KG1 (cell line): ENCODE data around the gene ITGAX.
"Not testable (repeated sequence)": the region's sequence is repeated elsewhere in the genome, so short reads cannot be mapped to it uniquely, and the experiment has no call there.

Experiments
- DNase-seq: peaks from one replicate; lab custom pipeline; 2025; lab: John Stamatoyannopoulos, UW

Gene ITGAX

DNA sequence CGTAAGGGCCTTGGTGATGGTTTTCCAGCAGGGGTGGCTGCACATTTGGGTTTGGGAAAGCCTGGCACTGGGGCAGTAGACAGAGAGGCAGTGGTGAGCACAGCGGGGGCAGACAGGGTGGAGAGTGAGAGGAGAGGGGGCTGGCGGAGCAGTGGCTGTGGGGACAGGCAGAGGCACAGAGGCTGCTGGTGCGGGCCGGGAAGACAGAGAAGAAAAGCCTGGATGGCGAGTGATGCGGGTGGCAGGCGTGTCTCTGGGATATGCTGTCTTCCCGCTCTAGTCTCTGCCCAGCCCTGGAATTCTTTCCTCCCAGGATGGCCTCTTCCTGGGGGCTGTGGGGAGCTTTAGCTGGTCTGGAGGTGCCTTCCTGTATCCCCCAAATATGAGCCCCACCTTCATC is 55.1 kb downstream of the ITGAX start:
- DNase-seq = no peak

DNA sequence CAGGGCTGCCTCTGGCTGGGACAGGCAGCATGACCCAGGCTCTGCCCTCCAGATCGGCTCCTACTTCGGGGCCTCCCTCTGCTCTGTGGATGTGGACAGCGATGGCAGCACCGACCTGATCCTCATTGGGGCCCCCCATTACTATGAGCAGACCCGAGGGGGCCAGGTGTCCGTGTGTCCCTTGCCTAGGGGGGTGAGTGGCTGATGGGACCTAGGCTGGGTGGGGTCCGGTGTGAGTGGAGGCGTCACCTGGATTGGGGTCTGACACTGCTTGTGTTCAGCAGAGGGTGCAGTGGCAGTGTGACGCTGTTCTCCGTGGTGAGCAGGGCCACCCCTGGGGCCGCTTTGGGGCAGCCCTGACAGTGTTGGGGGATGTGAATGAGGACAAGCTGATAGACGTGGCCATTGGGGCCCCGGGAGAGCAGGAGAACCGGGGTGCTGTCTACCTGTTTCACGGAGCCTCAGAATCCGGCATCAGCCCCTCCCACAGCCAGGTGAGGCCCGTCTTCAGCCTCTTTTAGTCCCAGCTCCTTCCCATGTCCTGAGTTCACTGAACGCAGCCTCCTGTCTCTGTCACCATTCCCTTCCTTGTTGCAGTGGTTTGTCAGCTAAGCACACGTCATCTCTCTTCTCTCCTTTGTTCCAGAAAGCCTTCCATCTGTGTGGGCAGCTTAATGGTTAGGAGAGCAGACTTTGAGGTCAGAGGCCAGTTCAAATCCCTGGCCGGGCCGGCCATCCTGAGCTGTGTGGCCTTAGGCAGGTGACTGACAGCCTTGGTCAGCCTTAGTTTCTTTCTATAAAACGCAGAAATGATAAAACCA is 56.3 kb downstream of the ITGAX start:
- DNase-seq = no peak

DNA sequence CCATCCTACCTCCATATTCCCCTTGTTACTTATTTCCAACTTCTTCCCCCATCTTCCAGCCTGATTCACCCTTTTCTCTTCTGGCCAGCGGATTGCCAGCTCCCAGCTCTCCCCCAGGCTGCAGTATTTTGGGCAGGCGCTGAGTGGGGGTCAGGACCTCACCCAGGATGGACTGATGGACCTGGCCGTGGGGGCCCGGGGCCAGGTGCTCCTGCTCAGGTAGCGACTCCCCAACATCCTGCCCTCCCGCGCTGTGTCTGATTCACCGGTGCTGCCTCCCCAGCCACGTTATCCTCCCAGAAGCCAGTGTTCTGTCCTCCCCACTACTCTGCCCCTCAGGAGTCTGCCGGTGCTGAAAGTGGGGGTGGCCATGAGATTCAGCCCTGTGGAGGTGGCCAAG is 57.8 kb downstream of the ITGAX start:
- DNase-seq = no peak

DNA sequence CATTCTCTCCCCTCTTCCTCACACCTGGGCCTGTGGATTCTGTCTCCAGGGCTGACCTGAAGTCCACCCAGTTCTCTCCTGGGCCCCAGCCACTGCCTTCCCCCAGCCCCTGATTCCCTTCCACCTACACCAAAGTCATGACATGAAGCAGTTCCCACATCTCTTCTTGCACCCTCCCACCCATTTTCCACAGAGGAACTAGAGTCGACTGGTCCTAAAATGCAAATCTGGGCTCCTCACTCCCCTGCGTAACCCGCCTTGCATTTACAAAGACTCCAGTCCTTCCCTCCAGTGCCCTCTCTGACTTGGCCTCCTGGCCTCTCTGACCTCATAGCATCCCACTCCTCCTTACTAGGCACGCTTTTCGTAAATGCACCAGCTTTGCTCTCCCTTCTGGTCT is 58.4 kb downstream of the ITGAX start:
- DNase-seq = no peak

DNA sequence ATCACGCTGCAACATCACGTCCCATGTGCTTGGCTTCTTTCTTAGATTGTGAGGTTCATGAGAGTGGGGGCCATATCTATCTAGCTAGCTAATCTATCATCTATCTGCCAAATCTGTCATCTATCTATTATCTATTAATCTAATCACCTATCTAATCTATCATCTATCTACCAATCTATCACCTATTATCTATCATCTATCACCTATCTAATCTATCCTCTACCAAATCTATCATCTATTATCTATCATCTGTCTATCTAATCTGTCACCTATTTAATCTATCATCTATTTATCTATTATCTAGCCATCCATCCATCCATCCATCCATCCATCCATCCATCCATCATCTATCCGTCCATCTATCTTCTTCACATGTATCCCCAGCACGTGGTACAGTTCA is 59.0 kb downstream of the ITGAX start:
- no peak for DNase-seq

DNA sequence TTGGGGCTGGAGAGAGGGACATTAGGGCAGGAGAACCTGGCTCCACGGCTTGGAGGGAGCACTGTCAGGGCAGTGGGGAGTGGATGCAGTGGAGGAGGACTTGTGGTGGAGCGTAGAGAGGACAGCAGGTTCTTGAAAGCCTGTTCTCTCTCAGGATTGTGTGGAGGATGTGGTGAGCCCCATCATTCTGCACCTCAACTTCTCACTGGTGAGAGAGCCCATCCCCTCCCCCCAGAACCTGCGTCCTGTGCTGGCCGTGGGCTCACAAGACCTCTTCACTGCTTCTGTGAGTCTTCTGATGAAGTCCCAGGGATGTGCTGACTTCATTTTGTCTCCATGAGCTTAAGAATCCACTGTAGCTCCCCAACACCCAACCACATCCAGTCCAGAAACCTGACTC is 59.7 kb downstream of the ITGAX start:
- no peak for DNase-seq

DNA sequence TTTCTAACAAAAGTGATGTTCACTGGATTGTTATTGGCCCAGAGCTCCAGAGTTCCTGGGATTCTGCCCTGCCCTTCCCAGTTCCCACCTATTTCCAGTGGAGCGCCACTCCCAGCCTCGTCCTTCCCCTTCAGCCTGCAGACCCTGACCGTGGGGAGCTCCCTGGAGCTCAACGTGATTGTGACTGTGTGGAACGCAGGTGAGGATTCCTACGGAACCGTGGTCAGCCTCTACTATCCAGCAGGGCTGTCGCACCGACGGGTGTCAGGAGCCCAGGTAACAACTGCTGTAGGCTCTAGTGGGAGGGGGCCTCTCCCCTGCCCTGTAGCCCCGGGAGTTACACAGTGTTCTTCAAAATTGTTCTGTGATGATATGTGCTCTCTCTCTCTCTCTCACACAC is 61.4 kb downstream of the ITGAX start:
- no peak for DNase-seq

DNA sequence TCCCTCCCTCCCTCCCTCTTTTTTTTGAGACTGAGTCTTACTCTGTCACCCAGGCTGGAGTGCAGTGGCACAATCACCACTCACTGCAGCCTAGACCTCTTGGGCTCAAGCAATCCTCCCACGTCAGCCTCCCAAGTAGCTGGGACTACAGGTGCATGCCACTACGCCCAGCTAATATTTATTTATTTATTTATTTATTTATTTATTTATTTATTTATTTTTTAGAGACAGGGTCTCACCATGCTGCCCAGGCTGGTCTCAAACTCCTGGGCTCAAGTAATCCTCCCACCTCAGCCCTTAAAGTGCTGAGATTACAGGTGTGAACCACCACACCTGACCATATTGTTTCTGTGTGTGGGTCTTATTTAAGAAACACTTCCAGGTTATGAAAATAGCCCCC is 62.1 kb downstream of the ITGAX start:
- not testable (repeated sequence) for DNase-seq

DNA sequence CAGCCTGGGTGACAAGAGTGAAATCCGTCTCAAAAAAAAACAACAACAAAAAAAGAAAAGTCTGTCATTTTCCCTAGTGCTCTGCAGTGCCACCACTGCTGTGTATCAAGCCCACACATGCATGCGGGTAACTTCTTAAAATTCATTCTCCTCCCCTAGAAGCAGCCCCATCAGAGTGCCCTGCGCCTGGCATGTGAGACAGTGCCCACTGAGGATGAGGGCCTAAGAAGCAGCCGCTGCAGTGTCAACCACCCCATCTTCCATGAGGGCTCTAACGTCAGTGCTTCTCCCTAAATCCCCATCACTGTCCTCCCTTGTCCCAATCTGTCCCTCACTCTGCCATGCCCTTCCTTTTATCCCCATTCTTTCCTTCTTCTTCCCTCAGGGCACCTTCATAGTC is 62.9 kb downstream of the ITGAX start:
- no peak for DNase-seq

DNA sequence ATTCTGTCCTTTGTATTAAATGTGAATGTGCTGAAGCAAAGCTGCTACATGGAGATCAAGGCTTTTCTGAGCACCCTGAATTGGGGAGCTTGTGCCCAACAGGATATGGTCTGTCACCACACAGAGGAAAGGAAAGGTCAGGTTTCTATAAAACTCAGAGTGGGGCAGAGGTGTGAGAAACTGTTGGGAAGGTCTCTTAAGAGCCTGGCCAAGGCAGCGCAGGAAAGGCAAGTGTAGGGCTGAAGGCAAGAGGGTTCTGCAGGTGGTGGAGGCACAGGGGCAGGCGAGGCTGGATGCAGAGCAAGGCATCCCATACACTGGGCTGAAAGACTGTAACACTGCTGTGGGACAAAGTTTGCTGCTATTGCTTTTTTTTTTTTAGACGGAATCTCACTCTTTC is 65.1 kb downstream of the ITGAX start:
- no peak for DNase-seq

DNA sequence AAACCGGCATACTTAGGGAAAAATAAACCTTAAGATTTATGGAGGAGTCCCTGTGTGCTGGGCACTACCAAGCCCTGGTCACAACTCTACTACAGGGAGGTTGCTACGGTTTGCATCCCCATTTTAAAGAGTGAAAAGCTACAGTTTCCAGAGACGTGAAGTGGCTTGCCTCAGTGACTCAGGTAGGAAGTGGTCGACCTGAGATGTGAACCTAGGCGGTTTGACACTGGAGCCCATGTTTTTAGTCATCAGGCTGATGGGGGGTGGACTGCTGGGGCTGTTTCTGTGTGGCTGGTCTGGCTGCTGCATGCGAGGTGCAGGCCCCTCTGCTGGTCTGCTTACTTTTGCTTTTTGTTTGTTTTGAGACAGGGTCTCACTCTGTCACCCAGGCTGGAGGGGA is 66.6 kb downstream of the ITGAX start:
- DNase-seq = no peak

DNA sequence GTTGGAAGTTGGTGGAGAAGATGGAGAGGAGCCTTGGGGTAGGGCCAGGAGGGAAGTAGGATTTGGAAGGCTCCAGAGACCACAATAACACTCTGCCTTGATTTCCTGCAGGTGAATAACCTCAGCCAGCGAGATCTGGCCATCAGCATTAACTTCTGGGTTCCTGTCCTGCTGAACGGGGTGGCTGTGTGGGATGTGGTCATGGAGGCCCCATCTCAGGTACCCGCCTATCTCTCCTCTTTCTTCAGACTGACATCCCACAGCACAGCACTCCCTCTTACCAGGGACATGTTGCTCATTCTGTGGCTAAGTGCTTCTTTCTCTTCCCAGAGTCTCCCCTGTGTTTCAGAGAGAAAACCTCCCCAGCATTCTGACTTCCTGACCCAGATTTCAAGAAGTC is 68.3 kb downstream of the ITGAX start:
- no peak for DNase-seq

DNA sequence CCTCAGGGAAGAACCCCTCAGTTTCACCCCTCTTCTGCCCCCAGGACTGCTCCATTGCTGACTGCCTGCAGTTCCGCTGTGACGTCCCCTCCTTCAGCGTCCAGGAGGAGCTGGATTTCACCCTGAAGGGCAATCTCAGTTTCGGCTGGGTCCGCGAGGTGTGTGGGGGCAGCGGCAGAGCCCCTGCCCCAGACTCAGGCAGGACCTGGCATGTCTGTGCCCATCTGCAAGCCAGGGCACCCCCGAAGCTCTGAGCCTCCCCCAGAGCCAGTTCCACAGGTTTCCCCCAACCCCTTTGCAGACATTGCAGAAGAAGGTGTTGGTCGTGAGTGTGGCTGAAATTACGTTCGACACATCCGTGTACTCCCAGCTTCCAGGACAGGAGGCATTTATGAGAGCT is 68.8 kb downstream of the ITGAX start:
- DNase-seq = no peak

DNA sequence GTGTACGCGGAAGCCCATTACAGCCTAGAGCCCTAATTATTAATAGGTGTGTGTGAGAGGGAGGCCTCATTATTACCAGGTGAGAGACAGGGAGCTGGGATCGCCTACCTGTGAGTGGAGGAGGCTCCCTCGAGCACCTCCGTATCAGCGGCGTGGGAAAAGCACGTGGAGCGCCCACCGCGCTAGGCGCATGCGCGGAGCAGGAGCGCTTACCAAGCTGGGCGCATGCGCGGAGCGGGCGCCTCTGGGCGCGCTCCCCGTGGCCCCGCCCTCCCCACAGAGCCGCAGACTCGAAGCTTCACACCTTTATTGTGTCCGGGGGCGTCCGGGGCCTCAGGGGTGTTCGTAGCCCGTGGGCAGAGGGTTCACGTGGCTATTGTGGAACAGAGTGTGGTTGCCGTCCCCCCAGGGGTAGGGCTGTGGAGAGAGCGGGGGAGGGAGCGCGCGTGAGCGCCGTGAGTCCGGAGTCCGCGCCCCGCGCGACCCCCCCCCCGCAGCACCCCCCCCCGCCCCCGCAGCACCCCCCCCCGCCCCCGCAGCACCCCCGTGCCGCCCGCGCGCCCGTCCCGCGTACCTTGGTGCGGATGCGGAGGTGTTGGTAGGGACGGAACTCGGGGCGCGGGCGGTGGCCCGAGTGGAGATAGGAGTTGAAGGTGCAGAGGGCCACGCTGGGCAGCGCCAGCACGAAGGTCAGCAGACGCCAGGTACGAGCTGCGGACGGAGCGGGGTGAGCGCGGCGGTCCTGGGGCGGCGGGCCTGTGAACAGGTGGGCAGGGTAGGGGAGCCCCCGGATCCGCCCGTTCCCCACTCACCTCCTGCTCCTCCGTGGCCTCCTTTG is 72.7 kb downstream of the ITGAX start:
- DNase-seq = no peak

DNA sequence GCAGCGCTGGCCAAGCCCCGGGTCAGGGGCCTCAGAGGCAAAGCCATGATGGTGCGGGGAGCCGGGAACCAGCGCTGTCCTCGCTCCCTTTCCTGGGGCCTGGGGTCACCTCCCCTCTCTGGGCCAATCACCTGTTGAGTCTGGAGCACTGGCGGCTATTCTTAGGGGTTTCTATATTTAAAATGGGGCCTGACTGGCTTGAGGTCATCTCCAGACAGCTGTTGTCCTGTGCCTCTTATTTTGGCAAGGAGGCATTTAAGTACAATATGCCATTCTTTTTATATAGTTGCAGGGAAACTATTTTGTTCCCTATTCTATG is 73.3 kb downstream of the ITGAX start, which contains the start of gene COX6A2:
TSS of gene COX6A2 (minus strand) at position 82 of the 319 bp plus-strand sequence. CDS start at position 47, 35 bp downstream.
- DNase-seq = no peak

DNA sequence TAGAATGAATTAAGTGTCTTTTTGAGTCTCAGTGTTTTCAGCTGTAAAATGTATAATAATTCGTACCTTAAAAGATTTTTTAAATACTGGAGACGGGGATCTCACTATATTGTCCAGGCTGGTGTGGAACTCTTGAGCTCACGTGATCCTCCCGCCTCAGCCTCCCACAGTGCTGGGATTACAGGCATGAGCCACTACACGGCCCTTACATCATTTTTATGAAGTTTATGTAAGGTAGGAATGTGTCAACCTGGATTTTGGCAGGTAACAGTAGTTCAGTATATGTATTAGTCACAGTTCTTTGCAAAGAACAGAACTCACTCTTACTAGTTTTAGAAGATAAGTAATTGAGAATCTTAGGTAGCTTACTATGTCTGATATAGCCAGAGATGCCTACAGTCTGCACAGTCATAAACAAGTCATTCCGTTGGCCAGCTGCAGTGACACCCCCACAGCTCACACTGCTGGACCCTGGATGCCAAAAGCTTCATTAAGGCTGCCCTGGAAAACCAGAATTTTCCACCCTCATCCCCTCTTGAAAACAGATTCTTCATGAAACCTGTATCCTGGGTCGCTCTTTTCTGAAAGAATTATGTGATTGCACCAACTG is 73.8 kb downstream of the ITGAX start:
- no peak for DNase-seq

DNA sequence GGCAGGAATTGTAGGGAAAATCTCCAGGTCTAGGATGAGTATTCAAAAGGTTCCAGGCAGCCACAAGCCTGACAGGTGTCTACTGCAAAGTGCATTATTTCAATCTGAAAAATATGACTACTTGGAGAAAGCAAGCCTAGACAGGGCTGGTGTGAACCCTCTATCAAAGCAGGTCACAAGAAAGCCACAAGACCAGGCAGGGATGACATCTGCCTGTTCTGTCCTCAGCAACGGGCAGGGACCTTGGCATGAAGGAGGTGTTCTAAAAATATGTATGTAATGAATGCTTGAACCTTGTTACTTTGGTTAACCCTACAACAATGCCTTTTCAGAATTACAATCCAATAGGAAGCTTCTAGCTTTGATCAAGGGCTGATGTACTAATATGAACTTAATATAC is 74.3 kb downstream of the ITGAX start:
- no peak for DNase-seq

DNA sequence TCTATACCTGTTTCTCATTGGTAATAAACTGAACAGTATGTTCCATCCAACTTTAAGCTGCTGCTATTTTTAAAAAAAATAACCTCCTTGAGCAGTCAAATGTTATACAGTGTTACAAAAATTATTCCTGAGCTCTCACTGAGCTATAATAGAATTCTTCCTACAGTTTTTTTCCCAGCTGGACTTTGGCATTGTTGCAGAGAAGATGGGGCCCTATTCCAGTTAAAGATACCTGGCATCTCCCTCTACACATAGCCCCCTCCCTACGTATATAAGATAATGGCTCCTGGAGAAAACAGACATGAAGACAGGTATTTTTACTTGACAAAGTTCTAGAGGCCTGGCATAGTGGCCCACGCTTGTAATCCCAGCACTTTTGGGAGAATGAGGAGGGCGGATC is 74.8 kb downstream of the ITGAX start:
- DNase-seq = no peak

DNA sequence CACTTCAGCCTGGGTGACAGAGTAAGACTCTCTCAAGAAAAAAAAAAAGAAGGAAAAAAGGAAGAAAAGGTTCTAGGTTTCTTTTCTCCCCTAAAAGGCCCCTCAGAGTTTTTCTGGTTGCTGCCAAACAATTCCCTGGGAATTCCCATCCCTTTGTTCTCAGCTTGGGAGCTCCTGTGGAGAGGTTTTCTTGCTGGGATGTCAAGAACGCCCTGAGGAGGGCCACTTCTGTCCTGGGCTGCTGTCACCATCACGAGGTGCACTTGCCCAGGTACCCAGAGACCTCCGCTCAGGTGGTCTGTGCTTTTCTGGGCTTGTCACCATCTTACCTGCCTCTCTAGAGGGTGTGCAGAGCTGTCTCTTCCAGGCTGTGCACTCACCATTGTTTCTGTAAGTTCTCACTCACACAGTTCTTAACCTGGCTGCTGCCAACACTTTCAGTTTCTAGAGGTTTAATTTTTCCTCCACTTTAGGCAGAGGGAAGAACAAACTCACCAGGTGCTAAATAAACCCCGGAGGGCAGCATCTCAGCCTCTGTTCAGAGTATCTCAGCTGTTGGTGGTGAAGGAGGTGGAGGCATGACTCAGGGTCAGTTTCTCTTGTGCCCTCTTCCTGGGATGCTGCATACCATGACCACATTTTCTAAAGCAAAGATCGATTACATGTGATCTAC is 75.5 kb downstream of the ITGAX start:
- no peak for DNase-seq
